Activated CD4-positive, alpha-beta memory T cell treated with anti-CD3 and anti-CD28 coated beads, Interleukin-2, amount 10 ng/mL, durations not matched to agents 7 days and 5 days (primary cell): Measurements from ENCODE around the gene PDXDC1. TPM values are rescaled to one million over a fixed set of nuclear protein-coding genes. Genes with fewer than 3 reads are reported as not detected.
"Not testable (repeated sequence)": the region's sequence is repeated elsewhere in the genome, so short reads cannot be mapped to it uniquely, and the experiment has no call there.

Source experiments
- CTCF ChIA-PET: fragments of 350-600 bp; sonication (Branson Sonifier 250); formaldehyde crosslinking; loops from one replicate; lab custom pipeline; 2021; ENCODE audit warnings: antibody characterized with exemption, inconsistent platforms; lab: Charles Lee
- POLR2A ChIA-PET: fragments of 350-600 bp; sonication (Branson Sonifier 250); formaldehyde crosslinking; loops from one replicate; lab custom pipeline; 2021; ENCODE audit warnings: antibody characterized with exemption; lab: Charles Lee
- DNase-seq: peaks from one replicate; pipeline ENCODE4 v3.0.0-alpha.2; 2020
- H3K27ac Mint-ChIP-seq: one replicate; pipeline ENCODE4 v1.8.0; 2021; ENCODE audit warnings: mild to moderate bottlenecking, mixed read lengths
- H3K27me3 Mint-ChIP-seq: one replicate; pipeline ENCODE4 v1.8.0; 2021; ENCODE audit warnings: mixed read lengths
- H3K36me3 Mint-ChIP-seq: one replicate; pipeline ENCODE4 v1.8.0; 2021; ENCODE audit warnings: low read depth, mixed read lengths
- H3K4me1 Mint-ChIP-seq: one replicate; pipeline ENCODE4 v1.8.0; 2021; ENCODE audit warnings: mixed read lengths
- H3K4me3 Mint-ChIP-seq: one replicate; pipeline ENCODE4 v1.8.0; 2021; ENCODE audit warnings: mild to moderate bottlenecking, mixed read lengths
- H3K9me3 Mint-ChIP-seq: one replicate; pipeline ENCODE4 v1.8.0; 2021; ENCODE audit warnings: mixed read lengths
- total RNA-seq, 2 experiments: library from RNA; stranded (reverse); gene quantifications; one replicate each; pipeline ENCODE4 v1.2.3, GENCODE V29; 2021

Gene PDXDC1
- total RNA-seq, 2 experiments from 2014 or later = 50.1 to 53.4 TPM

DNA sequence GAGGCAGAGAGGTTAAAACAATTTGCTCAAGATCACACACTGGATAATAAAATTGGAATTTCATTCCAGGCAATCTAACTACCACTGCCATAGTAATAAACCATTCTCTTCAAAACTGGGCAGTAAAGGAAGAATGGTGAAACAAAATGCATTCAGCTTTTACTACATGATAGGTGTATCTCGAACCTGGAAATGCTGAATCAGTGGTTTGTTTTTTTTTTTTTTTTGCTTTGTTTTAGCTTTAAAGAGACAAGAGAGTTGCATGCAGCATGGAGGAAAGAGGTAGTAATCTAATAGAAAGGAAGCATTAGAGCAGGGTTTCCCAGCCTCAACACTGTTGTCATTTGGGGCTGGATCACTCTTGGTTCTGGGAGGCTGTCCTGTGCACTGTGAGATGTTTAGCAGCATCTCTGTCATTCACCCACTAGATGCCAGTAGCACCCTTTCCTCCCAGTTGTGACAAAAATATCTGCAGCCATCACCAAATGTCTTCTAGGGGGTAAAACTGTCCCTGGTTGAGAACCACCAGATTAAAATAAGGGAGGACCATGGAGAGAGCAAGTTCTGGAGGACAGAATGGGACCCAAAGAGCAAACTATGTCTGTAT lies 115.9 kb downstream of the PDXDC1 start:
- CTCF ChIA-PET = interaction anchor here (0.7 kb wide), 1 partner anchor 539 kb away, joined by 3 read pairs; no protein-coding TSS in a partner anchor
- H3K4me1 Mint-ChIP-seq = peaks cover 31% of the 10 kb centered on the region
- DNase-seq, H3K27ac Mint-ChIP-seq, H3K27me3 Mint-ChIP-seq, H3K9me3 Mint-ChIP-seq, POLR2A ChIA-PET, H3K4me3 Mint-ChIP-seq: not testable (repeated sequence)
- peaks cover 43% of the 10 kb centered on the region for H3K36me3 Mint-ChIP-seq

DNA sequence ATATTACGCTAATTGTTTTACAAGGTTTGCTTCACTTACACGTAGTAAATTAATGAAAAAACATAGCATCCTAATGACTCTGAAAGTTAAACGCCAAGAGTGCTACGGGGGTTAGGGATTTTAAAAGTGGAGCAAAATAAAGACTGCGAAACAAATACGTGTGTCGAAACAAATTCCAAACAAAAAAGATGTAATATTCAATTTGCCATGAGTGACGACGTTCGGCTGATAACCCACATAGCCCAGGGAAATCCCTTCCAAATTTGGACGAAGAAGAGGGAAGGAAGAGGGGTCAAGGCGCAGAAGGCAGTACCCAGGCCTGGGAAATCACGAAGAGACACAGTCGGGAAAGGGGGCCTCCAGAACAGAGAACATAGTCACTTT lies 118.7 kb downstream of the PDXDC1 start:
- CTCF ChIA-PET, H3K27me3 Mint-ChIP-seq, H3K9me3 Mint-ChIP-seq, DNase-seq: not testable (repeated sequence)
- Mint-ChIP-seq H3K4me1 (peaks cover 34% of the 10 kb centered on the region), H3K36me3 (peaks cover 31% of the 10 kb centered on the region), H3K4me3 (peak overlapping the region; percentile 94), H3K27ac (peak overlapping the region; percentile 92)
- POLR2A ChIA-PET = interaction anchor here (1.2 to 1.3 kb wide), 3 partner anchors 37 to 463 kb away, joined by 3 to 4 read pairs (median 4); partner anchors contain the start of genes NTAN1, PARN and PDXDC1

DNA sequence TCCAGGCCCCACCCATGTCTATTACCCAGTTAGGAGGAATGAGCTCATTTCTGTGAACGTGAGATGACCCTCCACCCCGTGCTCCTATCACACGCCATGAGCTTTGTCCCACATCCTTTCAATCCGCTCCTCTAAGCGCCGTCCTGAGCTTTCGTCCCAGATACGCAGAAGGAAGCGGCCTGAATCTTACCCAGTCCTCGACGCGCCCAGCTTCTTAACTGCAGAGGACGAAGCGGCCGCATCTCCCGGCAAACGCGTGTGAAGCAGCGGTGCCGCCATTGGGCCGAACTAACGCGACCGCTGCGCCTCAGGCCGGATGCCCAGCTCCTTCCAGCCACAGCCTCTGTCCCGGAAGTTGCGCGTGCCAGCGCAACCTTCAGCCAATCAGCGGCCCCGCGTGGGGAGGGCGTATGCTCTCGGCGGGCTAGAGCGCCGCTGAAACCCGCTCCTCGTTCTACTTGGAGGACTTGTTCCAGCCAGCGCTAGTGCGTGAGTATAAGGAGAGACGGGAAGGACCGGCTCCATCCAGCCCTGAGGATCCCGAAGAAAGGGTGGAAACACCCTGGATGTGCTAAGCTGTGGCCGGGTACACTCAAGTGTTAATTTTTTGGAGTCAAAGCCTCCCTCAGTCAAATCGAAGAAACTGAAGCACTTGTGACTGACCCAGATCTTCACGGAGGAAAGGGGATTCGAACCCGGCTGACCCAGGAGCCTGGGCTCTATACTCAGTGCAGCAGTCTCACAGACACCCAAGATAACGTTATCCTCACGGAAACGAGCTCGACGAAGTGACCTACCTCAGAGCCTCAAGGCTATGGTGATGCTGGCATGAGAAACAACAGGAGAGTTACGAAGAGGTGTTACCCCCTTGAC lies 119.4 kb downstream of the PDXDC1 start, which contains the start of gene RRN3:
RRN3 (minus strand) TSS at position 318 of the 873 bp plus-strand sequence; CDS start at position 279, 39 bp downstream.
- CTCF ChIA-PET, H3K27me3 Mint-ChIP-seq, H3K9me3 Mint-ChIP-seq: not testable (repeated sequence)
- peak within 1 kb of the TSS; percentile 92 for H3K27ac Mint-ChIP-seq
- H3K36me3 Mint-ChIP-seq = peaks cover 27% of the 10 kb centered on the region
- POLR2A ChIA-PET = interaction anchor here (1.2 to 1.3 kb wide), 3 partner anchors 38 to 464 kb away, joined by 3 to 4 read pairs (median 4); partner anchors contain the start of genes NTAN1, PARN and PDXDC1
- DNase-seq = peak; percentile 91
- peak within 1 kb of the TSS; percentile 94 for H3K4me3 Mint-ChIP-seq
- peaks cover 34% of the 10 kb centered on the region for H3K4me1 Mint-ChIP-seq

DNA sequence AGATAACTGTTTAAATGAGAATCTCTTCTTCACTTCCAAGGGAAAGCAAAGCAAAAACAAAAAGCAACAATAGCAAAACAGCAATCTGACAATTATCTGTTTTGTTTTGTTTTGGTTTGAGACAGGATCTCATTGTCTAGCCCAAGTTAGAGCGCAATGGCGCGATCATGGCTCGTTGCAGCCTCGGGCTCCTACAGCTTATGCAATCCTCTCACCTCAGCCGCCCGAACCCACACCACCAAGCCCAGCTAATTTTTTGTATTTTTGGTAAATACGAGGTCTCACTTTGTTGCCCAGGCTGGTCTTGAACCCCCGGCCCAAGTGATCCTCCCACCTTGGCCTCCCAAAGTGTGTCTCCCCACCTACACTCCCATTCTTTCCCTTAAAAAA lies 121.8 kb downstream of the PDXDC1 start:
- DNase-seq, H3K9me3 Mint-ChIP-seq, POLR2A ChIA-PET, H3K4me3 Mint-ChIP-seq, H3K27me3 Mint-ChIP-seq, H3K27ac Mint-ChIP-seq, CTCF ChIA-PET: not testable (repeated sequence)
- Mint-ChIP-seq H3K4me1 (peaks cover 25% of the 10 kb centered on the region), H3K36me3 (peaks cover 16% of the 10 kb centered on the region)

DNA sequence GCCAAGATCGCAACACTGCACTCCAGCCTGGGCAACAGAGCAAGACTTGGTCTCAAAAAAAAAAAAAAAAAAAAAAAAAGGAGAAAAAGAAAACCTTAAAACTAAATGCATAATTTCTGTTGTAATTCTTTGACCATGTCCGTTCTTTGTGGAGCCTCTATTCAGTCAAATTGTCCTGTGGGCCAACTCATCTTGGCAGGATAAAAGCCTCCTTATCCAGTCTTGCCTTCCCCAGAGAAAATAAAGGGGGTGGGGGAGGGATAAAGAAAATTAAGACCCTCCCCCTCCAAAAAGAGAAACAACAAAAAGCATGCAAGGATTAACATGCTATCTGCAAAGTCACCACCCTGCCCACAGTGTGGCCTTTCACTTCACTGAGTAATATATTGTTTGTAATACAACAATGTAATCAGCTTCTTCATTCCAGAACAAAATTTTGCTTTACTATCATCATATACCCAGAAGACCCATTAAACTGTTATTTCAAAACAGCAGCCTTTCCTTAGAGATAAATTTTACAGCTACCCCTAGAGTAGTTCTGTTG lies 124.6 kb downstream of the PDXDC1 start:
- CTCF ChIA-PET = not testable (repeated sequence)

DNA sequence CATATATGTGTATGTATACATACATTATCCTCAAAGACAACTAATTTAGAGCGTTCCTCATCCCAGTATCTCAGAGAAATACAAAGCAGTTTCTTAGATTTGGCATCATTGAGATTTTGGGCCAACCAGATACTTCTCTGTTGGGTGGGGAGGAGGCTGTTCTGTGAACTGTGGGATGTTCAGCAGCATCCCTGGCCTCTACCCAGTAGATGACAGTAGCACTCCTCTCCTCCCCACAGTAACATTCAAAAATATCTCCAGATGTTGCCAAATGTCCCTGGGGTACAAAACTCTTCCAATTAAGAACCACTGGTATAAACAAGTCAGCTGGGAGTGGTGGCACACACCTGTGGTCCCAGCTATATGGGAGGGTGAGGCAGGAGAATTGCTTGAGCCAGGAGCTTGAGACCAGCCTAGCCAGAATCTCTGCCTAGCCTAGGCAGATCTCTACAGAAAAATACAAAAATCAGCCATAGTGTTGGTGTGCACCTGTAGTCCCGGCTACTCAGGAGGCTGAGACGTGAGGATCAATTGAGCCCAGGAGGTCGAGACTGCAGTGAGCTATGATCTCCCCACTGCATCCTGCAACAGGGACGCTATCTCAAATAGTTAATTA lies 125.7 kb downstream of the PDXDC1 start:
- H3K27me3 Mint-ChIP-seq, H3K4me1 Mint-ChIP-seq, H3K27ac Mint-ChIP-seq, H3K4me3 Mint-ChIP-seq, DNase-seq, H3K36me3 Mint-ChIP-seq, POLR2A ChIA-PET, H3K9me3 Mint-ChIP-seq, CTCF ChIA-PET: not testable (repeated sequence)

More for the DNA sequence above, 124.6 kb downstream of the PDXDC1 start:
- H3K4me1 Mint-ChIP-seq, H3K36me3 Mint-ChIP-seq, H3K9me3 Mint-ChIP-seq, DNase-seq, H3K27ac Mint-ChIP-seq, H3K4me3 Mint-ChIP-seq, POLR2A ChIA-PET, H3K27me3 Mint-ChIP-seq: not testable (repeated sequence)

DNA sequence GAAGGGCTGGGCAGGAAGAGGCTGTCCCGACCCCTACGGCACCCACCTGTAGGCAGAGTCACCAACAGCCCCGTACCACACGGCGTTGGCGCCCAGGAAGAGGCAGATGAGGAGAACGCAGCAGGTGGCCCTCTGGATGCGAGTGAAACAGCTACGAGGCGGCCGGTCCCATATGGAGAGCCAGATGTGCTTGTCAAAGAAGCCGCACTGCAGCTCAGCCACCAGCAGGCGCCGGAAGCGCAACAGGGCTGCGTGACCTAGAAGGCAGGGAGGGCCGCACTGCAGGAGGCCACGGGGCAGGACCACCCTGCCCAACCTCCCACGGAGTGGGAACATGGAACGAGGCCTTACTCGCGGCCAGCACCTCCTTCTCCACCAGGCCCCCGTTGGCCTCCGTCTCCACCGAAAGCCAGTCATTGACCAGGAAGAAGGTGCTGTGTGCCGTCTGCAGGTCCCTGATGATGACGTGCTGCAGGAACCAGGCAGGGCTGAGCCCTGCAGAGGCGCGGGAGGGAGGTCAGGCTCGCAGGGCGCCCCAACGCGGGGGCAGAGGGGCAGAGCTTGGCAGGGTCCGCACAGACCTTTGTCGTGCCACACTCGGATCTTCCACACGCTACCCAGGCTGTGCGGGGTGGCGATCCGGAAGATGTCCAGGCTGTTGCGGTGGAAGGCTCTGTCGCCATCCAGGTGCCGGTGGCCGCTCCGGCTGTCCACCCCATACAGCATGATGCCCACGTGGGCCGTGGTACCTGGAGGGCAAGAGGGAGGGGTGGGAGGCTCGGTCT lies 153.0 kb downstream of the PDXDC1 start:
- DNase-seq, CTCF ChIA-PET, H3K27ac Mint-ChIP-seq, H3K36me3 Mint-ChIP-seq, POLR2A ChIA-PET, H3K9me3 Mint-ChIP-seq, H3K4me3 Mint-ChIP-seq, H3K4me1 Mint-ChIP-seq, H3K27me3 Mint-ChIP-seq: not testable (repeated sequence)

DNA sequence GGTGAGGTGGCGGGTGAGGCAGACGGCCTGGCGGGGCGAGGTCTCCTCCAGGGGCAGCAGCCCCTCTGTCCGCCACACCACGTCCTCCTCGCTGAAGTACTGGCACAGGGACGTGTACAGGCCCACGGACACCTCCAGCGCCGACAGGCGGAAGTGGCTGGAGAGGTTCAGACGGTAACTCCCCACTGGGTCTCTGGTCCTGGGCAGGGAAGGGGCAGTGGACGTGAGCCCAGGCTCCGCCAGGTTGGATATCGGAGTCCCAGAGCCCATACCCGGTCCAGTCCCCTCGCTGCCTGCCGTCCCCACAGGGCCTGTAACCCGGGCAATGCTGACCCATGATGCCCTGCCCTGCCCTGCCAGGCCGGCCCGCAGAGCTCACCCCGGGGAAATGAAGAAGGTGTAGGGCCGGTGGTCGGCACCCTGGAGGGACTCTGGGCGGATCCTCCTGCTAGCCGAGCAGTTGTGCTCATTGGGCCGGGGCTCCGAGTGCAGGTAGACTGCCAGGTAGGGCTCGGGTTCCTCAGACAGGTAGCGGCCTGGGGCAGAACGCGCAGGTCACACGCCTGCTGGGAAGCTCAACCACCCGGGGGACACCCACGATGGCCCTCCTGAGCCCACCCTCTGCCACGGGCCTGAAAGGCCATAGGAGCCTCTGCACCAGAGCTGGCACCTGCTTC lies 155.6 kb downstream of the PDXDC1 start:
- H3K27me3 Mint-ChIP-seq, POLR2A ChIA-PET, H3K27ac Mint-ChIP-seq, H3K9me3 Mint-ChIP-seq, H3K4me1 Mint-ChIP-seq, H3K4me3 Mint-ChIP-seq, DNase-seq, CTCF ChIA-PET, H3K36me3 Mint-ChIP-seq: not testable (repeated sequence)

DNA sequence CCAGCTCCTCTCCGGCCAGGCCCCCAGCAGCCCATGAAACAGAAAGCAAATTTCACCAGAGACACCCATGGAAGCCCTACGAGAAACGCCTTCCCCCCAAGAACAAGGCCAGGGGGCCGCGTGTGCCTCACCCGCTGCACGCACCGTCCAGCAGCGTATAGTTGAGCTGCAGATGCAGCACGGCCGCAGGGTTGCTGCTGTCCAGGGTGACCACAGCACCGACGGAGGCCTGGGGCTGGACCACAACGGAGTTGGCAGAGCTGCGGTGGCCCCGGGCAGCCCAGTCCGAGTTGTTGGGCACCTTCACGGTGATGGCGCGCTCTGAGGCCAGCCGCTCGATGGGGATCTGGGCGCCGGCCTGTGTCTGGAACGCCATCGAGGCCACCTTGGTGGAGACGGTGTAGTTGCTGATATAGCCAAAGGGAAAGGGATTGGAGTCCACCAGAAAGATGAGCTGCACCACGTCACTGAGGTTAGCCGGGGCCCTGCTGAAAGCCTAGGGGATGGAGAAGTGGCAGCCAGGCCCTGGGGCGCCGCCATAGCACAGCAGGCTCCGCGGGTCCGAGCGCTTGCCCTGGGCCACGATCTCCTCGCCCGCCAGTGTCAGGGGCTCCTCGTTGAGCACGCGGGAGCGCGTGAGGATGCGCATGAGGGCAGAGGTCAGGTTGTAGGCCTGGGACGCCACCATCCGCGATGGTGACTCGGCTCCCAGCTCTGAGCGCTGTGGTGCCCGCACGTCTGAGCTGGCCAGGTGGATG lies 156.3 kb downstream of the PDXDC1 start:
- H3K36me3 Mint-ChIP-seq = not testable (repeated sequence)

DNA sequence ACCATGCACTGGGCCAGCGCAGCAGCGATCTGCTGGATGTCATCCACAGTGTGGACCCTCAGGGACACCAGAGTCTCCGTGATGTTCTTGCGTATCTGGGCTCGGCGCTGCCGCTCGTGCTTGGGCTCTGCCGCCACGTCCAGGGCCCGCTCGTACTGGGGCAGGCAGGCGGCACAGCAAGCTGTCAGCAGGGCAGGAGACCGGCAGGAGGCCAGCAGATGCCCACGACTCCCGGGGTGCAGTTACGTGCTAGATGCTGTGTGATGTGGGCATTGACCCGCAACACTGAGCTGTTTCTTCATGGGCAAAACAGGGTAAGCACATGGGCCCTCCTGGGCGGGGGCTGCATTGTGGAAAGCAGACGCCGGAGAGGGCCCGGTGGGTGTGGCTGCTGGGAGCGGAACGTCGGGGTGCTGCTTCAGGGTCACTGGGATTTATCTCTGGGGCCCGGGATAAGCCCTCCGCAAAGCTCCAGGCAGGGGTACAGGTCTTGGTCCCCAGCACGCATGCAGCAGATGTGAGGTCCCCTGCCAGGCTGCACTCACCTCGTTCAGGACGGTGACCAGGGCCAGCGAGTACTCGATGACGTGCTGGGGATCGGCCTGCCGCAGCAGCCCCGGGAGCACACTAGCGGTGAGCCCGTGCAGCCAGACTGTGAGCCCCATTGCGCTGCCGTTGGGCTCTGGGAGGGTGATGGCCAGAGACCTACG lies 158.0 kb downstream of the PDXDC1 start:
- H3K4me3 Mint-ChIP-seq, H3K36me3 Mint-ChIP-seq, H3K27ac Mint-ChIP-seq, H3K27me3 Mint-ChIP-seq, DNase-seq, H3K9me3 Mint-ChIP-seq, CTCF ChIA-PET, H3K4me1 Mint-ChIP-seq, POLR2A ChIA-PET: not testable (repeated sequence)

More for the DNA sequence above, 156.3 kb downstream of the PDXDC1 start:
- H3K4me3 Mint-ChIP-seq, H3K27me3 Mint-ChIP-seq, POLR2A ChIA-PET, H3K9me3 Mint-ChIP-seq, DNase-seq, CTCF ChIA-PET, H3K4me1 Mint-ChIP-seq, H3K27ac Mint-ChIP-seq: not testable (repeated sequence)

DNA sequence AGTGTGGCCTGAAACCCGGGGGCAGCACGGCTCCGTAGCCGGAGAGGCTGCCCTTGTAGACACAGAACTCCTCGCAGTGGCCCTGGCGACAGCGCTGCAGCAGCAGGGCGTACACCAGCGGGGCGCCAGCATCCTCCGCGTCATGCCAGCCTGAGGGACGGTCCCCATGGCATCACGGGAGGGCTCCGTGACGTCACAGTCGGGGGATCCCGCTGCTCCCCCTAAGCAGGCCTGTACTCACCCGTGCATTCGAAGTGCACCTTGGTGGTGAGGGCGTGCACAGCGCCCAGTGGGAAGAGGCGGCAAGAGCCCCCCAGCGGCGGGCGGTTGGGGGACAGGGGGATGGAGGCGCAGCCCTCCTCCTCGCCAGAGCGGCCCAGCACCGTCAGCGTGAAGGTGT lies 158.7 kb downstream of the PDXDC1 start:
- POLR2A ChIA-PET, H3K4me3 Mint-ChIP-seq, DNase-seq: not testable (repeated sequence)

More for the DNA sequence above, 158.7 kb downstream of the PDXDC1 start:
- CTCF ChIA-PET, H3K27me3 Mint-ChIP-seq, H3K9me3 Mint-ChIP-seq, H3K4me1 Mint-ChIP-seq, H3K36me3 Mint-ChIP-seq, H3K27ac Mint-ChIP-seq: not testable (repeated sequence)
